ENCODE results near the gene PUS10. TPM values are rescaled to one million over a fixed set of nuclear protein-coding genes. Genes with fewer than 3 reads are reported as not detected.

The PUS10 gene
- total RNA-seq, 1 experiment from 2014 or later: 5.6 TPM

GRCh38 chr2:60958800-60959199, 59.3 kb downstream of the PUS10 start (continued):
- TF ChIP-seq TCF7L2 (IDR thresholded peaks at IDR 0.05; ENCODE audit: borderline replicate concordance, extremely low read depth, insufficient read depth, insufficient read length): no peak

- no peak overlapping the region for H3K27ac ChIP-seq (ENCODE audit: low read depth, low read length)
- DNase-seq (ENCODE audit: low read depth, low spot score) (no peak), ATAC-seq (no peak)
- TF ChIP-seq, protein P1, sequence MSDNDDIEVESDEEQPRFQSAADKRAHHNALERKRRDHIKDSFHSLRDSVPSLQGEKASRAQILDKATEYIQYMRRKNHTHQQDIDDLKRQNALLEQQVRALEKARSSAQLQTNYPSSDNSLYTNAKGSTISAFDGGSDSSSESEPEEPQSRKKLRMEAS (IDR thresholded peaks at IDR 0.05): no peak
- TF ChIP-seq CEBPB (IDR thresholded peaks at IDR 0.05; ENCODE audit: low read depth) (no peak), POLR2AphosphoS5 (IDR thresholded peaks at IDR 0.05; ENCODE audit: low read depth, low read length) (no peak), EZH2 (IDR thresholded peaks at IDR 0.05) (no peak), EZH2phosphoT487 (IDR thresholded peaks at IDR 0.05; ENCODE audit: borderline replicate concordance) (no peak), CBX3 (IDR thresholded peaks at IDR 0.05; ENCODE audit: low read depth) (no peak), TCF7L2 (IDR thresholded peaks at IDR 0.05; ENCODE audit: borderline replicate concordance, extremely low read depth, insufficient read depth, insufficient read length) (no peak), SIN3A (IDR thresholded peaks at IDR 0.05; ENCODE audit: low read depth) (no peak), JUND (IDR thresholded peaks at IDR 0.05) (no peak), ATF3 (IDR thresholded peaks at IDR 0.05) (no peak), YY1 (IDR thresholded peaks at IDR 0.05; ENCODE audit: extremely low read depth, insufficient replicate concordance, low read depth, low read length) (no peak), ZFX (IDR thresholded peaks at IDR 0.05) (no peak), ELF1 (IDR thresholded peaks at IDR 0.05; ENCODE audit: borderline replicate concordance, low read depth) (no peak), POLR2A (IDR thresholded peaks at IDR 0.05; ENCODE audit: borderline replicate concordance, extremely low read depth, insufficient read depth, insufficient read length) (no peak), REST (IDR thresholded peaks at IDR 0.05; ENCODE audit: low read depth) (no peak), FOSL1 (IDR thresholded peaks at IDR 0.05; ENCODE audit: low read depth) (no peak), SRF (IDR thresholded peaks at IDR 0.05; ENCODE audit: low read depth) (no peak), SP1 (IDR thresholded peaks at IDR 0.05; ENCODE audit: low read depth) (no peak), ZNF274 (IDR thresholded peaks at IDR 0.05; ENCODE audit: low read depth, low read length) (no peak)
- TF ChIP-seq, protein P2, sequence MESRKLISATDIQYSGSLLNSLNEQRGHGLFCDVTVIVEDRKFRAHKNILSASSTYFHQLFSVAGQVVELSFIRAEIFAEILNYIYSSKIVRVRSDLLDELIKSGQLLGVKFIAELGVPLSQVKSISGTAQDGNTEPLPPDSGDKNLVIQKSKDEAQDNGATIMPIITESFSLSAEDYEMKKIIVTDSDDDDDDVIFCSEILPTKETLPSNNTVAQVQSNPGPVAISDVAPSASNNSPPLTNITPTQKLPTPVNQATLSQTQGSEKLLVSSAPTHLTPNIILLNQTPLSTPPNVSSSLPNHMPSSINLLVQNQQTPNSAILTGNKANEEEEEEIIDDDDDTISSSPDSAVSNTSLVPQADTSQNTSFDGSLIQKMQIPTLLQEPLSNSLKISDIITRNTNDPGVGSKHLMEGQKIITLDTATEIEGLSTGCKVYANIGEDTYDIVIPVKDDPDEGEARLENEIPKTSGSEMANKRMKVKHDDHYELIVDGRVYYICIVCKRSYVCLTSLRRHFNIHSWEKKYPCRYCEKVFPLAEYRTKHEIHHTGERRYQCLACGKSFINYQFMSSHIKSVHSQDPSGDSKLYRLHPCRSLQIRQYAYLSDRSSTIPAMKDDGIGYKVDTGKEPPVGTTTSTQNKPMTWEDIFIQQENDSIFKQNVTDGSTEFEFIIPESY (IDR thresholded peaks at IDR 0.05; ENCODE audit: extremely low read depth, insufficient replicate concordance, low read length): no peak
- H3K9me3 ChIP-seq (ENCODE audit: control insufficient read depth in 1 of 2, insufficient read depth in 1 of 2, low read depth in 1 of 2, low read length in 2 of 2): no peaks in the 10 kb centered on the region
- H3K36me3 ChIP-seq (ENCODE audit: control insufficient read depth in 1 of 2, insufficient read depth in 2 of 2, low read length in 2 of 2): no peaks in the 10 kb centered on the region
- H3K9me2 ChIP-seq (ENCODE audit: insufficient read depth): no peaks in the 10 kb centered on the region
- ChIA-PET POLR2A (no interaction called here), CTCF (no interaction called here), RAD21 (ENCODE audit: low non-redundant PET in 1 of 2, low total read pairs in 2 of 2, uncharacterized antibody in 2 of 2, unreplicated experiment in 2 of 2) (no interaction called here)
- H4K20me1 ChIP-seq (ENCODE audit: insufficient read depth): no peaks in the 10 kb centered on the region
- H3K4me2 ChIP-seq (ENCODE audit: low read length): no peak overlapping the region
- no peak overlapping the region for H3K4me3 ChIP-seq (replicated peaks in 1 of 2; ENCODE audit: low read depth in 1 of 2, low read length in 2 of 2)
- H2AFZ ChIP-seq (ENCODE audit: low read depth, low read length, poor library complexity, severe bottlenecking): no peak overlapping the region
- H3K27me3 ChIP-seq (ENCODE audit: insufficient read depth, low read length): no peaks in the 10 kb centered on the region
- no TSS peak for BruUV-seq (replicated peaks)
- H3K79me2 ChIP-seq (ENCODE audit: insufficient read depth, low read length): no peaks in the 10 kb centered on the region
- H3K9ac ChIP-seq (ENCODE audit: low read length): no peak overlapping the region
- peaks cover 0 to 3% of the 10 kb centered on the region in 2 experiments; a peak in 1 of 4 replicates for H3K4me1 ChIP-seq (ENCODE audit: control insufficient read depth in 1 of 2, insufficient read depth in 2 of 2, low read length in 2 of 2)
- intact Hi-C loops (cut with micrococcal nuclease): no loop called here
Observed at GRCh38 chr2:60958361-60958760, 59.7 kb downstream of the PUS10 start.

Measured in HCT116 (cell line).